GM13976 (cell line): ENCODE measurements around the gene HCFC1.

Source experiments
- DNase-seq: peaks from one replicate; pipeline ENCODE4 v3.0.0; 2012; ENCODE audit warnings: low spot score
- CTCF ChIP-seq: IDR thresholded peaks from 2 replicates; pipeline ENCODE4 v1.5.1; 2012; ENCODE audit warnings: borderline replicate concordance, mild to moderate bottlenecking; ENCODE audit not compliant: insufficient read depth; ENCODE audit errors: extremely low read depth, missing control alignments, control extremely low read depth
- in situ Hi-C: fragments of 300-500 bp; cut with MboI; formaldehyde crosslinking; loops from one replicate; pipeline ENCODE4 v1.12.0; 2022; ENCODE audit warnings: low sequenced_read_pairs, mixed read lengths, inconsistent platforms; ENCODE audit not compliant: unreplicated experiment

The HCFC1 gene

GRCh38 chrX:153958605-153959004, 13.0 kb downstream of the HCFC1 start:
- no peak for TF ChIP-seq CTCF
- in situ Hi-C loops, result no loop called here
- no peak for DNase-seq

GRCh38 chrX:153957224-153957623, 14.4 kb downstream of the HCFC1 start:
- no peak for DNase-seq
- in situ Hi-C loops, result no loop called here
- TF ChIP-seq CTCF, result no peak

DNA sequence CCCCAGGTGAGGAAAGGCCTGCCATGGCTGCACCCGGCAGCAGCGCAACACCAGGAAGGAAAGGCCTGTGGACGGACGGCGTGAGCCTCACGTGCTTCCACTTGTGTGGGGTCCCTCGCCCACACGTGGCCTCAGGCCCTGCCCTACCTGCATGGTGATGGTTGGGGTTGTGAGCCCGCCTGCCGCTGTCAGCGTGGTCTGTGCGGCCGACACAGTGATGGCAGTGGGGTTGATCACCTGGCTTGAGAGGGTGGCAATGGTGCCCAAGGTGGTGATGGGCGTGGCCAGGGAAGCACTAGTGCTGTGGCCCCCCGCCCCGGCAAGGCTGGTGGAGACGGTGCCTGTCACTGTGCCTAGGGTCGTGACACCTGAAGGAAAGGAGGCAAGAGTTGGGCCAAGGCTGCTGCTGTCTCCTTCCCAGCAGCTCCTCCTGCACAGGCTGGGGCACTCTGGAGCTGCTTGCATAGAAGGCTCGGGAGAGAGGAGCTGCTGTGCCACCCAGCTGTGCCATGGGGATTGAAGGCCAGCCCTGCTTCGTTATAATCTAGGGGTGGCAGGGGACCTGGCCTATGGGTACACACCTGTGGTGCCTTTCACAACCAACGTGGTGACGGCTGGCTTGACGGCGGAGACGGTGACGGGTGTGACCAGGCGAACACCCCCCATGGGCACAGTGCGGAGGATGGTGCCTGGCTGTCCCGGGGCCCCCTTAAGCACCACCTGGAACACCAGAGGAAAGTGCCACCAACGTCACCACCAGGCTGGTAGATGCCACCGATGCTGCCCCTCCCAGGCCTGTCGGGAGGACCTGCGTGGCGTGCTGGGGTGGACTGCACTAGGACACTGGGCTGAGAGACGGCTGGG, 15.3 kb downstream of the HCFC1 start:
- TF ChIP-seq CTCF, result no peak
- in situ Hi-C loops, result no loop called here
- no peak for DNase-seq

DNA sequence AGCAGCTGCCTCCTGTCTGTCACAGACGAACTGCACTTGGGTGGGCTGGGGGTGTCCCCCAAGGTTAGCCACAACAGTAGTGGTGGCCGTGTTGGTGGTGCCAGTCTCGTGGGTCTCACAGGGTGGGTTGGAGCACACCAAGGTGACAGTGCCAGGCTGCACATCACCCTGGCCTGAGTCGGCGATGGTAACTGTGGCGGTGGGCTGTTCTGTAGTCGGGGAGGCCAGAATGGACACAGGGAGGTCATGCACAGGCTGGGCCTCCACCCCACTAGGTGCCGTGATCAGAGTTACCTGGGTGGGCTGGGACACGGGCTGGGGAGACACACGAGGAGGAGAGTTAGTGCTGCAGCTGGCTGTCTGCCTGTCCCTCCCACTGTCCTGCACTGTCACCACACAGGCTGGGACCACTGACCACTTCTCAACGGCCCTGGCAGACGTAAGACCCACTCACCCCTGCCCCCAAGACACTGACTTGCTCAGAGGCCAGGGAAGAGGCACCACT, 16.3 kb downstream of the HCFC1 start:
- no peak for TF ChIP-seq CTCF
- in situ Hi-C loops, result no loop called here

DNA sequence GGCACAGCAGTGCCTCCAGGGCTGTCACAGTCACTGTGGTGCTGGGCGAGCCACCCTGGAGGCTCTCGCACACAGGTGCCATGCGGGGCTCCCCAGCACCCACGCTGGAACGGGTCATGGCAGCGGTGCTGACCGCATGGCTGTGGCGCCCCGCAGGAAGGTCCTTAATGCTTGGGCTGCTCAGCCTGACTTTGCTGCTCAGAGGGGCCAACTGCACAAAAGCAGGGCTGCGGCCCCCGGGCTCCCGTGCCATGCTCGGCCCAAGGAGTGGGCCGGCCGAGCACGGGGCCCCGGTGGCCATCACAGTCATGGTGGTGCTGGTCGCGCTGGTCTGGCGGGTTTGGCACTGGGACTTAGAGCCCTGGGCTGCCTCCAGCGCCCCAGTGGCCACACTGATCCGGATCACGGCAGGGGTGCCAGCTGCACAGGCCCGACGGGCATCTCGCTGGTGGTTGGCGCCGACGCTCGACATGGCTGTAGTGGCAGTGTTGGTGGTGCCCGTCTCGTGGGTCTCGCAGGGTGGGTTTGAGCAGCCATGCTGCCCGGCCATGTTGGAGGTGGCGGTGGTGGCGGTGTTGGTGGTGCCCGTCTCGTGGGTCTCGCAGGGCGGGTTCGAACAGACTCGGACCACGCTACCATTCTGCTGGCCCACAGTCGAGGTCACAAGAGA, 16.9 kb downstream of the HCFC1 start:
- in situ Hi-C loops, result no loop called here
- TF ChIP-seq CTCF, result no peak
- DNase-seq, result no peak

More for the DNA sequence above, 16.3 kb downstream of the HCFC1 start:
- DNase-seq, result no peak

DNA sequence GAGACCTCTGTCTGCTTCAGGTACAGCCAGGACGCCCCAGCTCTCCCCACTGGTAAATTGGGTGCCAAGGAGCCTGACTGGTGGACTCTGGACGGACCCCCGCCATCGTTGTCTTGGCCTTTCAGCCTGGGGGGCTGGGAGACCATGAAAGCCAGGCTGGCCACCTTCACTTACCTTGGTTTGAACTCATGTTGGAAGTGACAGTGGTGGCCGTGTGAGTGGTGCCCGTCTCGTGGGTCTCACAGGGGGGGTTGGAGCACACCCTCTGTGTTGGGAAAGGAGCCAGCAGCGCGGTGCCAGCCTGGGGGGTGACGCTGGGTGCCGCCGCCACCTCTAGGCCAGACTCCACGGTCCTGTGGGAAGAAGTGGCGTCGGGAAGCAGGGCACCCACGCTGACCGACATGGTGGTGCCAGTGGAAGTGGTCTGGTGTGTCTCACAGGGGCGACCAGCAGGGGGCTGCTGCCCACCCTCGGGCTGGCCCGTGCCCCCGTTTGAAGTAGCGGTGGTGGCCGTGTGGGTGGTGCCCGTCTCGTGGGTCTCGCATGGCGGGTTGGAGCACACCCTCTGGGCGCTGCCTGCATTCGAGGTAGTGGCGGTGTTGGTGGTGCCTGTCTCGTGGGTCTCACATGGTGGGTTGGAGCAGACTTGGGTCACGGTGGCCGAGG, 17.6 kb downstream of the HCFC1 start:
- no peak for DNase-seq
- in situ Hi-C loops, result no loop called here
- no peak for TF ChIP-seq CTCF
